ENCODE measurements around the gene SAMMSON. TPM values are rescaled to one million over a fixed set of nuclear protein-coding genes. Genes with fewer than 3 reads are reported as not detected.
A peak's percentile ranks its signal among the peaks of the same experiment; 100 is the strongest.

Gene SAMMSON
- total and polyA plus RNA-seq, 9 donors: 0.04 to 0.49 (median 0.15) TPM; not detected in 4

GRCh38 chr3:70056081-70056480 lies 56.5 kb downstream of the SAMMSON start:
- no peaks in the 10 kb centered on the region for H3K27me3 ChIP-seq (ENCODE audit: control insufficient read depth, insufficient read depth, low read length)
- no peak for DNase-seq
- no peaks in the 10 kb centered on the region for H3K4me1 ChIP-seq (ENCODE audit: control insufficient read depth, insufficient read depth, low read length)
- WGBS (ENCODE audit: insufficient coverage): no CpG with 5 or more reads among the region's 3 CpGs
- H3K4me3 ChIP-seq (ENCODE audit: low read length): no peak overlapping the region
- H3K36me3 ChIP-seq (ENCODE audit: control insufficient read depth, insufficient read depth, low read length): no peaks in the 10 kb centered on the region
- H3K27ac ChIP-seq (ENCODE audit: low read length): no peak overlapping the region
- H3K9me3 ChIP-seq (replicated peaks; ENCODE audit: control insufficient read depth, low read depth, low read length): no peaks in the 10 kb centered on the region

GRCh38 chr3:70057426-70057825 lies 57.9 kb downstream of the SAMMSON start:
- no peaks in the 10 kb centered on the region for H3K4me1 ChIP-seq (ENCODE audit: control insufficient read depth, insufficient read depth, low read length)
- whole genome bisulfite sequencing (ENCODE audit: insufficient coverage): no CpG with 5 or more reads among the region's 1 CpG
- H3K4me3 ChIP-seq (ENCODE audit: low read length): no peak overlapping the region
- H3K36me3 ChIP-seq (ENCODE audit: control insufficient read depth, insufficient read depth, low read length): no peaks in the 10 kb centered on the region
- H3K27ac ChIP-seq (ENCODE audit: low read length): no peak overlapping the region
- H3K27me3 ChIP-seq (ENCODE audit: control insufficient read depth, insufficient read depth, low read length): no peaks in the 10 kb centered on the region
- H3K9me3 ChIP-seq (replicated peaks; ENCODE audit: control insufficient read depth, low read depth, low read length): no peaks in the 10 kb centered on the region
- no peak for DNase-seq

- H3K36me3 ChIP-seq (ENCODE audit: control insufficient read depth, insufficient read depth, low read length): no peaks in the 10 kb centered on the region
- H3K4me1 ChIP-seq (ENCODE audit: control insufficient read depth, insufficient read depth, low read length): peaks cover 3% of the 10 kb centered on the region
- H3K4me3 ChIP-seq (ENCODE audit: low read length): no peak overlapping the region
- H3K27me3 ChIP-seq (ENCODE audit: control insufficient read depth, insufficient read depth, low read length): peaks cover 2% of the 10 kb centered on the region
- no peak overlapping the region for H3K27ac ChIP-seq (ENCODE audit: low read length)
- 85% methylated on average over 4 of the region's 5 CpGs for WGBS (ENCODE audit: insufficient coverage)
- no peaks in the 10 kb centered on the region for H3K9me3 ChIP-seq (replicated peaks; ENCODE audit: control insufficient read depth, low read depth, low read length)
- no peak for DNase-seq
Observed at GRCh38 chr3:70061096-70061495, 61.6 kb downstream of the SAMMSON start.

GRCh38 chr3:70064194-70064779 lies 64.8 kb downstream of the SAMMSON start:
- no peaks in the 10 kb centered on the region for H3K36me3 ChIP-seq (ENCODE audit: control insufficient read depth, insufficient read depth, low read length)
- peaks cover 3% of the 10 kb centered on the region for H3K4me1 ChIP-seq (ENCODE audit: control insufficient read depth, insufficient read depth, low read length)
- H3K27ac ChIP-seq (ENCODE audit: low read length): no peak overlapping the region
- peak; percentile 58 for DNase-seq
- WGBS (ENCODE audit: insufficient coverage): no CpG with 5 or more reads among the region's 5 CpGs
- H3K4me3 ChIP-seq (ENCODE audit: low read length): no peak overlapping the region
- peaks cover 2% of the 10 kb centered on the region for H3K27me3 ChIP-seq (ENCODE audit: control insufficient read depth, insufficient read depth, low read length)
- no peaks in the 10 kb centered on the region for H3K9me3 ChIP-seq (replicated peaks; ENCODE audit: control insufficient read depth, low read depth, low read length)

GRCh38 chr3:70065696-70066253 lies 66.2 kb downstream of the SAMMSON start:
- no peak overlapping the region for H3K27ac ChIP-seq (ENCODE audit: low read length)
- 59% methylated on average over 3 of the region's 7 CpGs for WGBS (ENCODE audit: insufficient coverage)
- peaks cover 3% of the 10 kb centered on the region for H3K4me1 ChIP-seq (ENCODE audit: control insufficient read depth, insufficient read depth, low read length)
- no peaks in the 10 kb centered on the region for H3K9me3 ChIP-seq (replicated peaks; ENCODE audit: control insufficient read depth, low read depth, low read length)
- H3K4me3 ChIP-seq (ENCODE audit: low read length): no peak overlapping the region
- peaks cover 2% of the 10 kb centered on the region for H3K27me3 ChIP-seq (ENCODE audit: control insufficient read depth, insufficient read depth, low read length)
- DNase-seq: peak; percentile 21
- no peaks in the 10 kb centered on the region for H3K36me3 ChIP-seq (ENCODE audit: control insufficient read depth, insufficient read depth, low read length)

- peak; percentile 36 for DNase-seq
Observed at GRCh38 chr3:70067860-70068521, 68.5 kb downstream of the SAMMSON start.

GRCh38 chr3:70069557-70069956 lies 70.0 kb downstream of the SAMMSON start:
- 80% methylated on average over 1 of the region's 5 CpGs for WGBS (ENCODE audit: insufficient coverage)
- Histone ChIP-seq H3K36me3 (ENCODE audit: control insufficient read depth, insufficient read depth, low read length) (no peaks in the 10 kb centered on the region), H3K9me3 (replicated peaks; ENCODE audit: control insufficient read depth, low read depth, low read length) (no peaks in the 10 kb centered on the region), H3K4me1 (ENCODE audit: control insufficient read depth, insufficient read depth, low read length) (peaks cover 3% of the 10 kb centered on the region), H3K27ac (ENCODE audit: low read length) (no peak overlapping the region), H3K27me3 (ENCODE audit: control insufficient read depth, insufficient read depth, low read length) (no peaks in the 10 kb centered on the region), H3K4me3 (ENCODE audit: low read length) (no peak overlapping the region)
- no peak for DNase-seq

More at GRCh38 chr3:70067860-70068521, 68.5 kb downstream of the SAMMSON start:
- no peaks in the 10 kb centered on the region for H3K27me3 ChIP-seq (ENCODE audit: control insufficient read depth, insufficient read depth, low read length)
- no peaks in the 10 kb centered on the region for H3K36me3 ChIP-seq (ENCODE audit: control insufficient read depth, insufficient read depth, low read length)
- WGBS (ENCODE audit: insufficient coverage): no CpG with 5 or more reads among the region's 7 CpGs
- peak overlapping the region; percentile 9 for H3K27ac ChIP-seq (ENCODE audit: low read length)
- H3K9me3 ChIP-seq (replicated peaks; ENCODE audit: control insufficient read depth, low read depth, low read length): no peaks in the 10 kb centered on the region
- peaks cover 3% of the 10 kb centered on the region for H3K4me1 ChIP-seq (ENCODE audit: control insufficient read depth, insufficient read depth, low read length)
- H3K4me3 ChIP-seq (ENCODE audit: low read length): no peak overlapping the region

- H3K4me1 ChIP-seq (ENCODE audit: control insufficient read depth, insufficient read depth, low read length): no peaks in the 10 kb centered on the region
- no peak overlapping the region for H3K4me3 ChIP-seq (ENCODE audit: low read length)
- no peak overlapping the region for H3K27ac ChIP-seq (ENCODE audit: low read length)
- H3K9me3 ChIP-seq (replicated peaks; ENCODE audit: control insufficient read depth, low read depth, low read length): no peaks in the 10 kb centered on the region
- no peaks in the 10 kb centered on the region for H3K36me3 ChIP-seq (ENCODE audit: control insufficient read depth, insufficient read depth, low read length)
- DNase-seq: no peak
- H3K27me3 ChIP-seq (ENCODE audit: control insufficient read depth, insufficient read depth, low read length): no peaks in the 10 kb centered on the region
- WGBS (ENCODE audit: insufficient coverage): no CpG with 5 or more reads among the region's 4 CpGs
Observed at GRCh38 chr3:70071138-70071537, 71.6 kb downstream of the SAMMSON start.

GRCh38 chr3:70072180-70072579 lies 72.6 kb downstream of the SAMMSON start:
- no peaks in the 10 kb centered on the region for H3K4me1 ChIP-seq (ENCODE audit: control insufficient read depth, insufficient read depth, low read length)
- 3% methylated on average over 6 of the region's 9 CpGs for WGBS (ENCODE audit: insufficient coverage)
- no peaks in the 10 kb centered on the region for H3K9me3 ChIP-seq (replicated peaks; ENCODE audit: control insufficient read depth, low read depth, low read length)
- H3K27ac ChIP-seq (ENCODE audit: low read length): no peak overlapping the region
- no peaks in the 10 kb centered on the region for H3K27me3 ChIP-seq (ENCODE audit: control insufficient read depth, insufficient read depth, low read length)
- H3K4me3 ChIP-seq (ENCODE audit: low read length): peak overlapping the region; percentile 20
- H3K36me3 ChIP-seq (ENCODE audit: control insufficient read depth, insufficient read depth, low read length): no peaks in the 10 kb centered on the region
- DNase-seq: peak; percentile 43

- Histone ChIP-seq H3K27me3 (ENCODE audit: control insufficient read depth, insufficient read depth, low read length) (no peaks in the 10 kb centered on the region), H3K4me1 (ENCODE audit: control insufficient read depth, insufficient read depth, low read length) (no peaks in the 10 kb centered on the region), H3K36me3 (ENCODE audit: control insufficient read depth, insufficient read depth, low read length) (no peaks in the 10 kb centered on the region), H3K9me3 (replicated peaks; ENCODE audit: control insufficient read depth, low read depth, low read length) (no peaks in the 10 kb centered on the region), H3K4me3 (ENCODE audit: low read length) (no peak overlapping the region), H3K27ac (ENCODE audit: low read length) (no peak overlapping the region)
- WGBS (ENCODE audit: insufficient coverage): no CpG with 5 or more reads among the region's 2 CpGs
- DNase-seq: no peak
Observed at GRCh38 chr3:70072754-70073153, 73.2 kb downstream of the SAMMSON start.
